ELR (cell line): Measurements from ENCODE around the gene KBTBD2.
"Not testable (repeated sequence)": the region's sequence is repeated elsewhere in the genome, so short reads cannot be mapped to it uniquely, and the experiment has no call there.

Experiments
- DNase-seq: peaks from one replicate; pipeline ENCODE4 v3.0.0-alpha.2; 2015; ENCODE audit warnings: low read depth

KBTBD2 gene

DNA sequence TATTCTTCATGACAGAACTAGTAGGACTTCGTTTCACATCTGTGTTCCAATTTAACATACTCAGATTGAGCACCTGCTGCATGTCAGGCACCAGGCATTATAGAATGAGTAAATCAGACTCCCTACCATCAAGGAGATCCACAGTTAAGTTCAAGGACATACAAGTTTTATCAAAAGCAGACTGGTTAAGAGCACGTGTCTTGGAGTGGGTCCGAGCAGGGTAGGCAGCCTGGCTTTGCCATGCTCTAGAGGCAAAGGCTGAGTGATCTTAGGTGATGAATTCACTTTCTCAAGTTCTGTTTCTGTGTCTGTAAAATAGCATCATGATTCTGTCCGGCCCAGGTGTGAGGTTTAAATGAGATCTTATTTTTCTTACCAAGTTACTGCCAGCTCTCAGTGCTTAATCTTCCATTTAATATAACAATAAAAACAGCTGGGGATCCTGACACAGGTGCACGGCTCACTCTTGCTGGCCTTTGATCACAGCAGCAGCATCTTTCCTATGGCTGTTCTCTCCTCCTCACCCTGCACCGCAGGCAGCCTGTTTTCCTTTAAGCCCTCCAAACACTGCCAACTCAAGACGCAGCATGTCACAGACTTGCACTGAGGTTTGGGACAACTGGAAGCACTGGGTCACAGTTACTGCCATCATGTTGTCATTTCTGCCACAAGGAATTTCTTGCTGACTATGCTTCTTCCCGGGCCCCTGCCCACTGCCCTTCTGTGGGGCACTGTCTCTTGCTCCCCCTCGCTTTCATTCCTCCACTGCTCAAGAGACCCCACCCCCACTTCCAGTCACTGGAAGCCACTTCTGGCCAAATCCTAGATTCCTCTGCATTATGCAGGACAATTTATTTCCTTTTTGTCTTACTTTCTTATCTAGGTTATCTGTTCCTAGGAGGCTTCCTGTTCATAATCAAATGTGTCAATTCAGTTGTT is 35.5 kb downstream of the KBTBD2 start:
- DNase-seq: not testable (repeated sequence)

GRCh38 chr7:32850654-32851053 is 40.9 kb downstream of the KBTBD2 start:
- not testable (repeated sequence) for DNase-seq

GRCh38 chr7:32848655-32849054 is 42.9 kb downstream of the KBTBD2 start:
- not testable (repeated sequence) for DNase-seq

- peak; percentile 88 for DNase-seq
These were observed 44.8 kb downstream of the KBTBD2 start for GRCh38 chr7:32846630-32847225.

GRCh38 chr7:32844748-32845147 is 46.8 kb downstream of the KBTBD2 start:
- DNase-seq: peak; percentile 18

- DNase-seq: not testable (repeated sequence)
These were observed 47.8 kb downstream of the KBTBD2 start for GRCh38 chr7:32843763-32844162.

GRCh38 chr7:32839846-32840245 is 51.7 kb downstream of the KBTBD2 start:
- not testable (repeated sequence) for DNase-seq

DNA sequence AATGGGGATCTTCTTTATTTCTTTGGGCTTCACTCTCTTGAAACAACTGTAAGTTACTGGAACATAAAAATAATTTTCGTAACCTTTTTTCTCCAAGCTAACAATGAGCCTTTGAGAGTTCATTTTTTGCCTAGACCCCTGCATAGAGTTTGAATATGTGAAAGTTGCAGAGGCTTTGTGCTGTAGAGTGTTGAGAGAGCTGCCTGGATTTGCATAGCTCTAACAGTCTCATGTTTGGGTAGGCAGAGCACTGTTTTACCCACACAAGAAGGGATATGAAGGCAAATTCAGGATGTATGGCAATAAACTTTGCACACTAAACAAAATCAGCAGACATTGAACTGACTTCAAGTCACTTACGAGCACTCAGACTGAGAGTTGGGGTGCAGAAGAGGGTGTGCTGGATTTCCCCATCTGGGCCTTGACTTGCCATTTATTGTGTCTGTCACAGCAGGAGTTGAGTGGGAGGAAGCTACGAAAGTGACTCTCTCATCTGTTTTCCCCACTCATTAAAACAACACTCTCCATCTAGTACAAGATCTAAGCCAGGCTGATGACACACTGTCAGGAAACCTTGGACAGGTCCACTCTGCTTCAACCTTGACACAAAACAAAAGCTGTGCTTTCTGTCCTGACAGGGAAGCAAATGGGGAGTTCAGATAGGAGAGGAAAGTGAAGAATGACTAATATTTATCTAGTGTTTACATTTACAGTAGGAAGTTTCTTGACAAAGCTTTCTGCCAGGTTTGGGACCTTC is 62.4 kb downstream of the KBTBD2 start:
- peak; percentile 21 for DNase-seq
